Activated T-cell treated with anti-CD3 and anti-CD28 coated beads, Interleukin-2, amount 50 U/mL, for 72 hours (primary cell): Measurements from ENCODE around the gene PDE6C. TPM values are rescaled to one million over a fixed set of nuclear protein-coding genes. Genes with fewer than 3 reads are reported as not detected.
A peak's percentile ranks its signal among the peaks of the same experiment; 100 is the strongest.
"Not testable (repeated sequence)": the region's sequence is repeated elsewhere in the genome, so short reads cannot be mapped to it uniquely, and the experiment has no call there.

Experiments used
- ATAC-seq, 2 donors: fragments of 150-1000 bp; cut with Tn5 transposase; replicated peaks in 1 of 2; 2 replicates each; pipeline ENCODE4 v1.10.0; 2021; ENCODE audit warnings: moderate library complexity in 2 of 2, mild to moderate bottlenecking in 1 of 2
- DNase-seq, 2 donors: peaks; one replicate each; pipeline ENCODE4 v3.0.0; 2021 to 2022; ENCODE audit warnings: mixed read lengths in 1 of 2
- H3K27ac Mint-ChIP-seq: one replicate; pipeline ENCODE4 v1.8.0; 2022; ENCODE audit warnings: mild to moderate bottlenecking, moderate library complexity, mixed read lengths
- H3K27me3 Mint-ChIP-seq: one replicate; pipeline ENCODE4 v1.8.0; 2022; ENCODE audit warnings: low read depth, mixed read lengths
- H3K36me3 Mint-ChIP-seq, 2 donors: one replicate each; pipeline ENCODE4 v1.8.0; 2022; ENCODE audit warnings: mixed read lengths in 2 of 2, mild to moderate bottlenecking in 1 of 2; ENCODE audit not compliant: insufficient read depth in 2 of 2
- H3K4me1 Mint-ChIP-seq: one replicate; pipeline ENCODE4 v1.8.0; 2022; ENCODE audit warnings: low read depth, mixed read lengths
- H3K4me3 Mint-ChIP-seq, 2 donors: one replicate each; pipeline ENCODE4 v1.8.0; 2022; ENCODE audit warnings: mild to moderate bottlenecking in 2 of 2, mixed read lengths in 2 of 2, moderate library complexity in 2 of 2
- H3K9me3 Mint-ChIP-seq, 2 donors: one replicate each; pipeline ENCODE4 v1.8.0; 2022; ENCODE audit warnings: mixed read lengths in 2 of 2
- total RNA-seq, 2 donors: library from RNA; stranded (reverse); gene quantifications; one replicate each; pipeline ENCODE4 v1.2.3, GENCODE V29; 2022

PDE6C gene
- total RNA-seq, 2 donors from 2014 or later, result not detected

DNA sequence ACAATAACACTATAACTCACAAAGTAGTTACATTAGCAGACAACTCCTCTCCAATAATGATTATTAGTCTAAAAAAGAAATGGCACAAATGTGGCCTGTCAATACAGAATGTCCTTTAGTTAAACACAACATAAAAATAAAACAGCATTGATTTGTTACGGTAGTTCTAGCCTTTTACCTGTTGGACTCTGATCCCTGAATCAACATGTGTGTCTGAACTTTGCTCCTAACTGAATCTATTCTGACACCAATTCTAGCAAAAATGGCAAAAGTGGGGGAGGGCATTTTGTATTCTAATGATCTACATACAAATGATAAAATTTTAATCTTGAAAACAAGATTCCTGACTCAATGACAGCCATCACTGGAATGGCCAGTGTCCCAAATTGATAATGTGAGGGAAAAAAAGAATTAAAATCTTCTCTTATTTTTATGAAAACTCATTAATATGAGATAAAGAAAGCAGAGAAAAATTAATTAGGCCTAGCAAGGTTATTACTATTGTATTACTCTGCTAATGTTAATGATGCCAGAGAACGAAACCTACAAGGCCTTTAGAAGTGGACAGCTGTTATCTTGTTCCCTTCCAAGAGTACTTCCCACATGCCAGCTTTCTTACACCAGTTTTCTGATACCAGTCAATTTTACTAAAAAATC, 59.8 kb downstream of the PDE6C start:
- no peak for DNase-seq
- Mint-ChIP-seq H3K27ac (no peak overlapping the region), H3K4me3 (no peak overlapping the region), H3K27me3 (no peaks in the 10 kb centered on the region), H3K4me1 (no peaks in the 10 kb centered on the region), H3K9me3 (no peaks in the 10 kb centered on the region), H3K36me3 (peaks cover 2 to 13% of the 10 kb centered on the region in 2 donors)
- no peak for ATAC-seq

DNA sequence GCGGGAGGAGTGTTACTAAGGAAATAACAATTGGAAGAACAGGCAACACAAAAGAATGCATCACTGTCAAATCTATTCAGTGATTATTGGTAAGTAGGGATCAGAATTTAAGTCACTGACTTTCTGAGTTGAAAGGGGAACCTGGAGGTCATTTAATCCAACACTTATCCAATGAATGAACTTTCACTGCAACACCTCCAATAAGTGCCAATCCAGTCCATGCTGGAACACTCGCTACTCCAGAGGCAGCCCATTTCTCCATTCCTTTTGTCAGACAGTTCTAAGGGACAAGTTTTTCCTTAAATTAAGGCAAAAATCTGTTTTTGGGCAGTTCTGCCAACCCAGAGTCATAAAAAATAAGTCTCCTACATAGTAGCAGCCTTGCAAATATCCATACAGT, 60.6 kb downstream of the PDE6C start:
- H3K36me3 Mint-ChIP-seq, result peaks cover 1 to 13% of the 10 kb centered on the region in 2 donors
- no peak for ATAC-seq
- H3K27me3 Mint-ChIP-seq, result no peaks in the 10 kb centered on the region
- no peaks in the 10 kb centered on the region for H3K9me3 Mint-ChIP-seq
- H3K27ac Mint-ChIP-seq, result no peak overlapping the region
- H3K4me3 Mint-ChIP-seq, result no peak overlapping the region
- DNase-seq, result no peak
- no peaks in the 10 kb centered on the region for H3K4me1 Mint-ChIP-seq

DNA sequence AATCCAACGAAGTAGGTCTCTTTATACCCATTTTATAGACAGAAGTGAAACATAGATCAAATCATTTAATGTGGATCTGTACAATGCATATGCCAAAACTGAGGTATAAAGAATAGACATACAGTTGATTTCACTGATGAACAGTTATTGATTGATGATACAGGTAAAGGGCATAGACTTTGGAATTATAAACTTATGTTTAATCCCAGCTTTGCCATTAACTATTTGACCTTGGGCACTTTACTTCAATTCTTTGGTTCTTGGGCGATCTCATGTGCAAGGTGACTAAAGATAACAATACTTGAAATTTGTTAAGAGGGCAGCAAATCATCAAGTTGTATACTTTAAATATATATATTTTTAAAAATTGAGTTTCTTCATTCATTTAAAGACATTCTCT, 61.5 kb downstream of the PDE6C start:
- no peaks in the 10 kb centered on the region for H3K27me3 Mint-ChIP-seq
- H3K36me3 Mint-ChIP-seq, result peaks cover 1 to 19% of the 10 kb centered on the region in 2 donors
- DNase-seq (no peak), ATAC-seq (no peak)
- H3K4me3 Mint-ChIP-seq, result no peak overlapping the region
- H3K27ac Mint-ChIP-seq, result no peak overlapping the region
- H3K4me1 Mint-ChIP-seq, result no peaks in the 10 kb centered on the region
- no peaks in the 10 kb centered on the region for H3K9me3 Mint-ChIP-seq

- peak overlapping the region; percentile 72 for H3K27ac Mint-ChIP-seq
- ATAC-seq (no peak), DNase-seq (no peak)
- H3K36me3 Mint-ChIP-seq, result peaks cover 1 to 10% of the 10 kb centered on the region in 2 donors
- H3K4me3 Mint-ChIP-seq, result no peak overlapping the region
- no peaks in the 10 kb centered on the region for H3K4me1 Mint-ChIP-seq
- no peaks in the 10 kb centered on the region for H3K9me3 Mint-ChIP-seq
- no peaks in the 10 kb centered on the region for H3K27me3 Mint-ChIP-seq
Measured at GRCh38 chr10:93678386-93678785, 66.0 kb downstream of the PDE6C start.

- Mint-ChIP-seq H3K4me1 (no peaks in the 10 kb centered on the region), H3K4me3 (no peak overlapping the region), H3K27ac (no peak overlapping the region), H3K36me3 (peaks cover 0 to 9% of the 10 kb centered on the region in 2 donors), H3K27me3 (no peaks in the 10 kb centered on the region), H3K9me3 (no peaks in the 10 kb centered on the region)
- DNase-seq (no peak), ATAC-seq (no peak)
Measured at GRCh38 chr10:93678805-93679587, 66.7 kb downstream of the PDE6C start.

- DNase-seq (no peak), ATAC-seq (no peak)
- Mint-ChIP-seq H3K36me3 (peaks cover 0 to 8% of the 10 kb centered on the region in 2 donors), H3K27ac (no peak overlapping the region), H3K27me3 (no peaks in the 10 kb centered on the region), H3K9me3 (no peaks in the 10 kb centered on the region), H3K4me3 (no peak overlapping the region), H3K4me1 (no peaks in the 10 kb centered on the region)
Measured at GRCh38 chr10:93680412-93681047, 68.2 kb downstream of the PDE6C start.

DNA sequence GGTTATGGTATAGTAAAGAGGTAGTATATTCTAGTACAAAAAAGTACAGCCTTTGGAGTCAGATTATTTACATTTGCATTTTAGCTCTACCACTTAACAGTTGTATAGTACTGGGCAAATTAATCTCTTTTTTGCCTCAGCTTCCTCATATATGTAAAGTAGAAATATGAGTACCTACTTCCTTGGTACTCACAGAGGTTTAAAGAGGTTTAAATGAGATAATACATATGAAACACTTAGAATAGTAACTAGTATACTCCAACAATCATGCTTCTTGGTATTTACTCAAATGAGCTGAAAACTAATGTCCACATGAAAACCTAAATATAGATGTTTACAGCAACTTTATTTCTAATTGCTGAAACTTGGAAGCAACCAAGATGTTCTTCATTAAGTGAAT, 75.4 kb downstream of the PDE6C start:
- no peak overlapping the region for H3K4me3 Mint-ChIP-seq

GRCh38 chr10:93695740-93696139, 83.4 kb downstream of the PDE6C start:
- no peak for ATAC-seq
- no peak overlapping the region for H3K4me3 Mint-ChIP-seq
- no peak for DNase-seq
- H3K4me1 Mint-ChIP-seq, result peaks cover 28% of the 10 kb centered on the region
- peaks cover 6 to 22% of the 10 kb centered on the region in 2 donors for H3K36me3 Mint-ChIP-seq
- peak overlapping the region; percentile 15 for H3K27ac Mint-ChIP-seq
- H3K9me3 Mint-ChIP-seq, result no peaks in the 10 kb centered on the region
- H3K27me3 Mint-ChIP-seq, result no peaks in the 10 kb centered on the region

More for the DNA sequence above, 75.4 kb downstream of the PDE6C start:
- ATAC-seq (no peak), DNase-seq (no peak)
- H3K36me3 Mint-ChIP-seq, result peaks cover 0 to 4% of the 10 kb centered on the region in 2 donors
- no peak overlapping the region for H3K27ac Mint-ChIP-seq
- no peaks in the 10 kb centered on the region for H3K4me1 Mint-ChIP-seq
- no peaks in the 10 kb centered on the region for H3K9me3 Mint-ChIP-seq
- no peaks in the 10 kb centered on the region for H3K27me3 Mint-ChIP-seq

DNA sequence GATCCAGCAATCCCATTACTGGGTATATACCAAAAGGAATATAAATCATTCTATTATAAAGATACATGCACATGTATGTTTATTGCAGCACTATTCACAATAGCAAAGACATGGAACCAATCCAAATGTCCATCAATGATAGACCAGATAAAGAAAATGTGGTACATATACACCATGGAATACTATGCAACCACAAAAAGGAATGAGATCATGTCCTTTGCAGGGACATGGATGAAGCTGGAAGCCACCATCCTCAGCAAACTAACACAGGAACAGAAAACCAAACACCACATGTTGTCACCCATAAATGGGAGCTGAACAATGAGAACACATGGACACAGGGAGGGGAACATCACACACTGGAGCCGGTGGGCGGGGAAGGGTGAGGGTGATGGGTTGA, 84.2 kb downstream of the PDE6C start:
- not testable (repeated sequence) for DNase-seq, H3K27ac Mint-ChIP-seq, H3K27me3 Mint-ChIP-seq, H3K9me3 Mint-ChIP-seq, H3K4me3 Mint-ChIP-seq, ATAC-seq
- peaks cover 32% of the 10 kb centered on the region for H3K4me1 Mint-ChIP-seq
- peaks cover 6 to 22% of the 10 kb centered on the region in 2 donors for H3K36me3 Mint-ChIP-seq

DNA sequence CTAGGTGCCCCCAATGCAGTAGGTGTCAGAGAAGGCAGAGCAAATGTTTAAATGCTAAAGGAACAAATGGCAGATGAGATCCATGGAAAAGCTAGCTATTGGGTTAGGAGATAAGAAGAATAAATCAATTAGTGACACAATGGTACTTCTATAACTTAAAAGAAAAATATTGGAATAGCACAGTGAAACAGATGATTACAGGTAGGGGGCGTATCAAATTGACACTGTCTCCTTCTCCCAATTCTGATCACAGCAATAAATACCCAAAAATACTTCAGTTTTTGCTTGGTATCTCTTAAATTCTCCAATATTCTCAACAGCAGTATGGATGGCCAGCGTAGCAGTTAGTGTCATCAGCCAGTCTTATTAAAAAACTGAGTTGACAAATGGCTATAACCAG, 84.9 kb downstream of the PDE6C start:
- no peak for DNase-seq
- no peak for ATAC-seq
- peaks cover 32% of the 10 kb centered on the region for H3K4me1 Mint-ChIP-seq
- H3K27me3 Mint-ChIP-seq, result no peaks in the 10 kb centered on the region
- H3K4me3 Mint-ChIP-seq, result no peak overlapping the region
- H3K36me3 Mint-ChIP-seq, result peaks cover 6 to 22% of the 10 kb centered on the region in 2 donors
- H3K9me3 Mint-ChIP-seq, result no peaks in the 10 kb centered on the region
- H3K27ac Mint-ChIP-seq, result no peak overlapping the region

- H3K27ac Mint-ChIP-seq, result no peak overlapping the region
- DNase-seq, result peak in 1 of 2 donors; percentile 14
- H3K27me3 Mint-ChIP-seq, result no peaks in the 10 kb centered on the region
- no peaks in the 10 kb centered on the region for H3K9me3 Mint-ChIP-seq
- ATAC-seq, result peak; percentile 25 to 31
- peaks cover 42% of the 10 kb centered on the region for H3K4me1 Mint-ChIP-seq
- H3K4me3 Mint-ChIP-seq, result no peak overlapping the region
- H3K36me3 Mint-ChIP-seq, result peaks cover 4 to 11% of the 10 kb centered on the region in 2 donors
Measured at GRCh38 chr10:93701866-93702209, 89.5 kb downstream of the PDE6C start.

DNA sequence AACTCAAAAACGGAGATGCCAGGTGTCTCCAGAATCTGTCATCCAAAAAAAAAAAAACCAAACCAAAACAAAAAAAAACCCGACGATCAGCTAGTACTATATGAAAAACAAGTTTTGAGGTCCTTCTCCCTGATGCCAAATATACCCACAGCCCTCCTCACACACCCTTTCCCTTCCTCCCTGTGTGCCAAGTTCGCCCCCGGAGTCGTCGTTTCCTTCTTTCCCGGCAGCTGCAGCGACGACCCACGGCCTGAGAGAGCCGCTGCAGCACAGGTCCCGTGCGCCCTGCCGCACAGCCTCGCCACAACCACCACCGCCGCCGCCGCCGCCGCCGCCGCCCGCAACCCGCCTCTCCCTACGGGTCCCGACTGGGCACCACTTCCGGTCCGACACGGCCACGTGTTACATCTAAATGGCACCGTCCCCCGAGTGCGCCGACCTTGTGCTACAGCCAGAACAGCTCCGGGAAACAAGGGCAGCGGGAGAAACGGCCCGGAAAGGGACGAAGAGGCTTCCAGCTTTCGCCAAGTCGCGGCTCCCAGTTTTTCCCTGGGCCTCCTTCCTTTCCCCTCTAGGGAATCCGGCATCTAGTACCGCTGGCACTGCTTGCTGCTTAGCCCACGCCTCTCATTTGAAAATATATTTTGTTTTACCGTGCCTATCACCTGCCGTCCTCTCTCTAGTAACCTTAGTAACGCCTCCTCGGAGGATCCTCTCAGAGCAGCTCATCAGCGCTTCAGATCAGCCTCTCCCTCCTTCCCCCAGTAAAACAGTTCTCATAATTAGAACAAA, 90.1 kb downstream of the PDE6C start, which contains the start of gene FRA10AC1:
FRA10AC1 (minus strand) TSS at position 383 of the 792 bp plus-strand sequence. CDS start 2,486 bp downstream, outside the sequence.
- Mint-ChIP-seq H3K4me3 (no peak within 1 kb of the TSS), H3K9me3 (no peaks in the 10 kb centered on the region), H3K27me3 (no peaks in the 10 kb centered on the region), H3K36me3 (peaks cover 3 to 6% of the 10 kb centered on the region in 2 donors), H3K27ac (no peak within 1 kb of the TSS), H3K4me1 (peaks cover 42% of the 10 kb centered on the region)
- DNase-seq, result peak; percentile 90 to 94
- peak; percentile 94 for ATAC-seq
